MCF 10A (cell line): ENCODE measurements around the gene OR56A1. TPM values are rescaled to one million over a fixed set of nuclear protein-coding genes. Genes with fewer than 3 reads are reported as not detected.

Experiments used
- BruUV-seq: library from RNA; stranded (reverse); fragments of 400-500 nt; replicated peaks from 2 replicates; lab custom pipeline; 2021; lab: Mats Ljungman, UMichigan
- CTCF ChIA-PET: fragments of 300-600 bp; sonication (Branson Sonifier 250); formaldehyde crosslinking; extraction: SDS; loops from one replicate; lab custom pipeline; 2021; ENCODE audit warnings: antibody characterized with exemption, inconsistent platforms; lab: Yijun Ruan, JAX
- POLR2A ChIA-PET: fragments of 300-600, 350-650 bp; sonication (Branson Sonifier 250); formaldehyde crosslinking; extraction: SDS; loops from one replicate; lab custom pipeline; 2020; ENCODE audit warnings: antibody characterized with exemption, inconsistent platforms; lab: Yijun Ruan, JAX
- DNase-seq: peaks from one replicate; pipeline ENCODE4 v3.0.0-alpha.2; 2018; ENCODE audit not compliant: unreplicated experiment
- H3K27ac Mint-ChIP-seq: one replicate; pipeline ENCODE4 v1.8.0; 2022; ENCODE audit warnings: mild to moderate bottlenecking, low read depth, mixed read lengths; ENCODE audit not compliant: unreplicated experiment
- H3K27me3 Mint-ChIP-seq: one replicate; pipeline ENCODE4 v1.8.0; 2022; ENCODE audit warnings: mixed read lengths; ENCODE audit not compliant: insufficient read depth, unreplicated experiment
- H3K36me3 Mint-ChIP-seq: one replicate; pipeline ENCODE4 v1.8.0; 2022; ENCODE audit warnings: mild to moderate bottlenecking, moderate library complexity, mixed read lengths; ENCODE audit not compliant: insufficient read depth, unreplicated experiment
- H3K4me1 Mint-ChIP-seq: one replicate; pipeline ENCODE4 v1.8.0; 2022; ENCODE audit warnings: mixed read lengths; ENCODE audit not compliant: insufficient read depth, unreplicated experiment
- H3K4me3 Mint-ChIP-seq: one replicate; pipeline ENCODE4 v1.8.0; 2022; ENCODE audit warnings: mild to moderate bottlenecking, moderate library complexity, mixed read lengths; ENCODE audit not compliant: unreplicated experiment
- H3K9me3 Mint-ChIP-seq: one replicate; pipeline ENCODE4 v1.8.0; 2022; ENCODE audit warnings: mixed read lengths; ENCODE audit not compliant: unreplicated experiment
- intact Hi-C: fragments of 100-400 bp; cut with micrococcal nuclease; formaldehyde crosslinking; loops from 2 replicates; pipeline ENCODE4 v1.14.1; 2022
- total RNA-seq: library from RNA; stranded (reverse); gene quantifications from 2 replicates; pipeline ENCODE4 v1.2.3, GENCODE V29; 2022
- TF ChIP-seq, protein P1 (sequence below): fragments of 200-600 bp; IDR thresholded peaks from one replicate; pipeline ENCODE4 v1.8.0; 2022; ENCODE audit warnings: antibody characterized with exemption, mild to moderate bottlenecking; ENCODE audit not compliant: unreplicated experiment

The OR56A1 gene
- total RNA-seq, 1 experiment from 2014 or later = not detected

DNA sequence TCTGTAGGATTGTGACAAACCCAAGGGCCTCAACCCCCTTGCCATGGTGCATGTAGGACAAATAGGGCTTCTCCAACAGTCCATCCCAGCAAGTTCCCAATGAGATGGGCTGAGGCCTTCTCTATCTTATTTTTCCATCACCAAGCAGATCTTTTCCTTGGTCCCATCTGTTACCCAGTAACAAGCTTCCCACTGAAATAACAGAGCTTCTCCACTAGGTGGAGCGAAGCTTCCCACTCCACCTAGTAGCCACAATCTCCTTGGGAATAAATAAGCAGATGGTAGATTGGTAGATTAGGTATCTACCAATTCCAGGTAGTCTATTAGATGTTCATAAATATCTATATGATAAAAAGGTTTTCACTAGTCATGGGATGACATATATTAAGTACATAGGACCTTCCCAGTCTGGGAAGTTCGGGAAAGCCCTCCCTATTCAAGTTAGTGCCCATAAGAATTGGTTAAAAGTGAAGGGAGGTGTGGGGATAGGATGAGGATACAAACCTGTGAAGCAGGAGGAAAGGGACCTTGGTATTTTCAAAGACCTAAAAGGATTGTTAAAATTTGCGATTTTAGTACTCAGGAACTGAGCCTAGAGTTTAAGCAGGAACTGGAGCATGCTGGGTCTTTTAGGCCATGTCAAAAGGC, 37.8 kb downstream of the OR56A1 start:
- TF ChIP-seq, protein P1, sequence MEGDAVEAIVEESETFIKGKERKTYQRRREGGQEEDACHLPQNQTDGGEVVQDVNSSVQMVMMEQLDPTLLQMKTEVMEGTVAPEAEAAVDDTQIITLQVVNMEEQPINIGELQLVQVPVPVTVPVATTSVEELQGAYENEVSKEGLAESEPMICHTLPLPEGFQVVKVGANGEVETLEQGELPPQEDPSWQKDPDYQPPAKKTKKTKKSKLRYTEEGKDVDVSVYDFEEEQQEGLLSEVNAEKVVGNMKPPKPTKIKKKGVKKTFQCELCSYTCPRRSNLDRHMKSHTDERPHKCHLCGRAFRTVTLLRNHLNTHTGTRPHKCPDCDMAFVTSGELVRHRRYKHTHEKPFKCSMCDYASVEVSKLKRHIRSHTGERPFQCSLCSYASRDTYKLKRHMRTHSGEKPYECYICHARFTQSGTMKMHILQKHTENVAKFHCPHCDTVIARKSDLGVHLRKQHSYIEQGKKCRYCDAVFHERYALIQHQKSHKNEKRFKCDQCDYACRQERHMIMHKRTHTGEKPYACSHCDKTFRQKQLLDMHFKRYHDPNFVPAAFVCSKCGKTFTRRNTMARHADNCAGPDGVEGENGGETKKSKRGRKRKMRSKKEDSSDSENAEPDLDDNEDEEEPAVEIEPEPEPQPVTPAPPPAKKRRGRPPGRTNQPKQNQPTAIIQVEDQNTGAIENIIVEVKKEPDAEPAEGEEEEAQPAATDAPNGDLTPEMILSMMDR = peak; percentile 31
- H3K27me3 Mint-ChIP-seq = no peaks in the 10 kb centered on the region
- ChIA-PET POLR2A (interaction anchor here (0.6 kb wide), 1 partner anchor 347 kb away, joined by 3 read pairs; no protein-coding TSS in a partner anchor), CTCF (interaction anchor here (0.5 to 3.1 kb wide), 14 partner anchors 11 to 1449 kb away, joined by 3 to 16 read pairs (median 4); no protein-coding TSS in a partner anchor)
- H3K36me3 Mint-ChIP-seq = no peaks in the 10 kb centered on the region
- intact Hi-C loops = no loop called here
- H3K27ac Mint-ChIP-seq = no peak overlapping the region
- BruUV-seq = no TSS peak
- H3K4me3 Mint-ChIP-seq = no peak overlapping the region
- no peaks in the 10 kb centered on the region for H3K9me3 Mint-ChIP-seq
- H3K4me1 Mint-ChIP-seq = no peaks in the 10 kb centered on the region
- DNase-seq = peak; percentile 32

DNA sequence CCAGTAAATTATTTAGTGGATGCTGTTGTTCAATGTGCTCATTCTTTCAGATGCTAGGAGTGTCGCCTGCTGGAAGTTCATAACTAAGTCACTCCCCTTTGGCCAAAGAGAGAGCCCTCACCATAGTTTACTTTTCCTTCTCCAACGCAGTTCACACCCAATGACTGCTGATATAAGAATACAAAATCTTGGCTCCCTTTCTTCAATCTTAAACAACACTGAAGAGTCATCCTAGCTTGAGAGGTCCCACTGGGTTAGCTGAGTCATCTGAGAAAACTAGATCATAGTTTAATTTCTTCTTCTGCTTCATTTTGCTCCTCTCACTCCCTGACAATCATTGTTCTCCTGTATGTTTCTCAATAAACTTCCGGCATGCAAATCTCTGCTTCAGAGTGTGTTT, 38.4 kb downstream of the OR56A1 start:
- BruUV-seq = no TSS peak
- Mint-ChIP-seq H3K36me3 (no peaks in the 10 kb centered on the region), H3K4me3 (no peak overlapping the region), H3K27ac (no peak overlapping the region), H3K9me3 (no peaks in the 10 kb centered on the region), H3K27me3 (no peaks in the 10 kb centered on the region), H3K4me1 (no peaks in the 10 kb centered on the region)
- ChIA-PET POLR2A (no interaction called here), CTCF (interaction anchor here (0.5 to 3.1 kb wide), 16 partner anchors 12 to 1449 kb away, joined by 3 to 16 read pairs (median 4); no protein-coding TSS in a partner anchor)
- TF ChIP-seq, protein P1 = no peak
- DNase-seq = no peak
- intact Hi-C loops = no loop called here

DNA sequence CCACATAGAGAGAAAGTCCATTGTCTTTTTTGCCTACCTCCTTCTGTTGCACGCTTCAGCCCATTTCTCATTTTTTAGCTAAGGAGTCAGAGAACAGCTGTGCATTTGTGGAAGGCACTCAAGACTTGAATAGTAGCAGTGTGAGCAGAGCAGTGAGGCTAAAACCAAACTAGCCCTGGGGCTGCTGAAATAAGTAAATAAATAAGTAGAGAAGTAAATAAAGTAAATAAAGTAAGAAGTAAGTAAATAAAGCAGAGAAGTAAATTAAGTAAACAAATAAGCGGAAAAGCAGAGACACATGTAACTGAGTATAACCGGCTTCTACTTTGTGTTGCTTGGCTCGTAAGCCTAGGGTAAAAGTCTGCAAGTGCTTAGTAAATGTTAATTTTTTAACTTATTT, 41.4 kb downstream of the OR56A1 start:
- BruUV-seq = no TSS peak
- Mint-ChIP-seq H3K9me3 (no peaks in the 10 kb centered on the region), H3K4me1 (no peaks in the 10 kb centered on the region), H3K27me3 (no peaks in the 10 kb centered on the region), H3K4me3 (no peak overlapping the region), H3K27ac (no peak overlapping the region), H3K36me3 (no peaks in the 10 kb centered on the region)
- TF ChIP-seq, protein P1 = no peak
- ChIA-PET POLR2A (no interaction called here), CTCF (interaction anchor here (0.7 kb wide), 1 partner anchor 515 kb away, joined by 3 read pairs; no protein-coding TSS in a partner anchor)
- intact Hi-C loops = no loop called here
- DNase-seq = no peak

DNA sequence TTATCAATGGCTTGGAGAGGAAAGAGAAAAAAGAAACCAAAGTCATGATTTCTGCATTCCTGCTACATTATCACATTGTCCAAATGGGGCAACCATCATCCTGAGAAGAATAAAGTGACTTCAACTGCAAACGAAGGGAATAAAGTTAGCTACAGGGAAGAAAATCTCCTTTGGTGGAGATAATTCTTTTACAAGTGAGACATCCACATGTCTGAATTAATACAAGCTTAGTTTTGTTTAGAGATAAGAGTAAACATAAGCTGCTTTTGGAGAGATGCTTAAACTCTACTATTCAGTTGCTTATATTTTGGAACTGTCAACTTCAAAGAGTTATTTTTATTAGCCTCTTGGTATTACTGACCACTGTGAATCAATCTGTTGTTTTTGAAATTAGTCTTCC, 43.7 kb downstream of the OR56A1 start, which contains the start of gene OR52L1:
Gene OR52L1 (minus strand): TSS at position 101 of the 400 bp plus-strand sequence. CDS start 55 bp downstream, at position 46.
- Mint-ChIP-seq H3K9me3 (peaks cover 2% of the 10 kb centered on the region), H3K36me3 (no peaks in the 10 kb centered on the region), H3K4me1 (no peaks in the 10 kb centered on the region), H3K27me3 (no peaks in the 10 kb centered on the region), H3K27ac (no peak within 1 kb of the TSS), H3K4me3 (no peak within 1 kb of the TSS)
- intact Hi-C loops = no loop called here
- TF ChIP-seq, protein P1 = no peak
- DNase-seq = no peak
- ChIA-PET CTCF (interaction anchor here (0.6 kb wide), 1 partner anchor 409 kb away, joined by 3 read pairs; no protein-coding TSS in a partner anchor), POLR2A (no interaction called here)
- no TSS peak for BruUV-seq
